ENCODE measurements around the gene KCNN3. TPM values are rescaled to one million over a fixed set of nuclear protein-coding genes. Genes with fewer than 3 reads are reported as not detected.

Gene KCNN3
- total and polyA plus RNA-seq, 2 of the 13 experiments (the other 11 are each of a cell fraction or from before 2014, with no cell fraction given) = not detected

- DNase-seq (ENCODE audit: low spot score) (no peak), FAIRE-seq (no peak), ATAC-seq (peak; percentile 39; the same call in 1 of the 3 replicates)
- H2AFZ ChIP-seq (ENCODE audit: low read length) = no peak overlapping the region
- H3K4me1 ChIP-seq (ENCODE audit: insufficient read depth, low read length) = no peaks in the 10 kb centered on the region
- in situ Hi-C loops (cut with HindIII; ENCODE audit: extremely low pct_ligation_motif_present, low pct_unique_long_range_greater_than_20kb) = no loop called here
- ChIA-PET POLR2A (no interaction called here), CTCF (ENCODE audit: low intra/inter-chr PET ratio, low total read pairs) (no interaction called here)
- H3K27ac ChIP-seq (ENCODE audit: extremely low read length, insufficient read depth, low read length) = no peak overlapping the region
- H3K4me2 ChIP-seq (ENCODE audit: low read depth, low read length) = no peak overlapping the region
- no peak overlapping the region for H3K9ac ChIP-seq (ENCODE audit: insufficient read depth, low read depth, low read length)
- no peaks in the 10 kb centered on the region for H3K9me3 ChIP-seq (ENCODE audit: low read length)
- H4K20me1 ChIP-seq (ENCODE audit: insufficient read depth, low read length) = no peaks in the 10 kb centered on the region
- no peaks in the 10 kb centered on the region for H3K79me2 ChIP-seq (ENCODE audit: insufficient read depth, low read length)
- 10% methylated on average over 7 of the region's 8 CpGs for WGBS (ENCODE audit: low lambda C conversion rate)
- no peak overlapping the region for H3K4me3 ChIP-seq (replicated peaks in 1 of 3; ENCODE audit: insufficient read depth in 1 of 3, low read depth in 2 of 3, low read length in 3 of 3)
- H3K27me3 ChIP-seq (ENCODE audit: control insufficient read depth in 1 of 2, insufficient read depth in 2 of 2, low read length in 2 of 2) = peaks cover 1 to 73% of the 10 kb centered on the region in 2 experiments; a peak in 2 of 5 replicates
- no peaks in the 10 kb centered on the region for H3K36me3 ChIP-seq (replicated peaks in 1 of 2; ENCODE audit: control insufficient read depth in 1 of 2, insufficient read depth in 2 of 2, low read length in 2 of 2)
- BruUV-seq (replicated peaks) = no TSS peak
- TF ChIP-seq ZMYM3 (CRISPR knock-in tag; IDR thresholded peaks at IDR 0.05) = 0 out of 2 replicates have a peak, but pooled peaks have one; percentile 19
- no peak for TF ChIP-seq BCLAF1 (IDR thresholded peaks at IDR 0.05)
- TF ChIP-seq SMC3 (IDR thresholded peaks at IDR 0.05; ENCODE audit: low read length) = peak; percentile 39; the same call in 1 of the 2 replicates
- TF ChIP-seq MTF1 (CRISPR knock-in tag; IDR thresholded peaks at IDR 0.05) = no peak
- peak; percentile 42 for TF ChIP-seq STAG1 (CRISPR knock-in tag; IDR thresholded peaks at IDR 0.05)
- no peak for TF ChIP-seq ATF4 (CRISPR knock-in tag; IDR thresholded peaks at IDR 0.05)
- TF ChIP-seq YY1 (IDR thresholded peaks at IDR 0.05; ENCODE audit: insufficient read depth, insufficient replicate concordance, low read depth, low read length) = no peak
- no peak for TF ChIP-seq TBX3 (IDR thresholded peaks at IDR 0.05; ENCODE audit: borderline replicate concordance)
- intact Hi-C loops (cut with micrococcal nuclease; ENCODE audit: unreplicated experiment) = no loop called here
Measured at GRCh38 chr1:154749078-154749760, 120.9 kb downstream of the KCNN3 start.

All from HepG2 (cell line).